Measurements from ENCODE around the gene ZC3H7A. TPM values are rescaled to one million over a fixed set of nuclear protein-coding genes. Genes with fewer than 3 reads are reported as not detected.

Gene ZC3H7A
- total RNA-seq, 1 donor from 2014 or later: 33.9 TPM

- Histone ChIP-seq H3K4me1 (ENCODE audit: control insufficient read depth in 3 of 3, insufficient read depth in 3 of 3, low read length in 3 of 3) (peaks cover 21 to 44% (median 33%) of the 10 kb centered on the region in 3 donors), H3K27me3 (ENCODE audit: control insufficient read depth in 3 of 3, insufficient read depth in 3 of 3, low read length in 3 of 3) (no peaks in the 10 kb centered on the region), H3K9ac (ENCODE audit: low read depth in 1 of 3, low read length in 3 of 3) (peak overlapping the region; percentile 73 to 99 (median 97)), H3K27ac (ENCODE audit: low read depth, low read length) (peak overlapping the region; percentile 96), H3K9me3 (ENCODE audit: control insufficient read depth in 3 of 3, low read length in 3 of 3) (no peaks in the 10 kb centered on the region), H3K36me3 (ENCODE audit: control insufficient read depth in 3 of 3, insufficient read depth in 3 of 3, low read length in 3 of 3) (peaks cover 5 to 12% (median 5%) of the 10 kb centered on the region in 3 donors), H3K4me3 (ENCODE audit: low read length in 3 of 3) (peak overlapping the region; percentile 86 to 94 (median 93))
Observed at GRCh38 chr16:11740567-11740966, 56.5 kb downstream of the ZC3H7A start.

- Histone ChIP-seq H3K27ac (ENCODE audit: low read depth, low read length) (no peak overlapping the region), H3K36me3 (ENCODE audit: control insufficient read depth in 3 of 3, insufficient read depth in 3 of 3, low read length in 3 of 3) (peaks cover 13 to 28% (median 18%) of the 10 kb centered on the region in 3 donors), H3K4me1 (ENCODE audit: control insufficient read depth in 3 of 3, insufficient read depth in 3 of 3, low read length in 3 of 3) (peaks cover 30 to 55% (median 42%) of the 10 kb centered on the region in 3 donors)
Observed at GRCh38 chr16:11738742-11739544, 58.1 kb downstream of the ZC3H7A start.

GRCh38 chr16:11737713-11738112 lies 59.3 kb downstream of the ZC3H7A start:
- H3K27ac ChIP-seq (ENCODE audit: low read depth, low read length): no peak overlapping the region
- no peak overlapping the region for H3K9ac ChIP-seq (ENCODE audit: low read depth in 1 of 3, low read length in 3 of 3)
- peaks cover 30 to 46% (median 38%) of the 10 kb centered on the region in 3 donors for H3K4me1 ChIP-seq (ENCODE audit: control insufficient read depth in 3 of 3, insufficient read depth in 3 of 3, low read length in 3 of 3)
- H3K27me3 ChIP-seq (ENCODE audit: control insufficient read depth in 3 of 3, insufficient read depth in 3 of 3, low read length in 3 of 3): no peaks in the 10 kb centered on the region
- no peaks in the 10 kb centered on the region for H3K9me3 ChIP-seq (ENCODE audit: control insufficient read depth in 3 of 3, low read length in 3 of 3)
- H3K4me3 ChIP-seq (ENCODE audit: low read length in 3 of 3): no peak overlapping the region
- peaks cover 13 to 34% (median 27%) of the 10 kb centered on the region in 3 donors for H3K36me3 ChIP-seq (ENCODE audit: control insufficient read depth in 3 of 3, insufficient read depth in 3 of 3, low read length in 3 of 3)

More at GRCh38 chr16:11738742-11739544, 58.1 kb downstream of the ZC3H7A start:
- Histone ChIP-seq H3K4me3 (ENCODE audit: low read length in 3 of 3) (no peak overlapping the region), H3K9ac (ENCODE audit: low read depth in 1 of 3, low read length in 3 of 3) (no peak overlapping the region), H3K9me3 (ENCODE audit: control insufficient read depth in 3 of 3, low read length in 3 of 3) (no peaks in the 10 kb centered on the region), H3K27me3 (ENCODE audit: control insufficient read depth in 3 of 3, insufficient read depth in 3 of 3, low read length in 3 of 3) (no peaks in the 10 kb centered on the region)

- Histone ChIP-seq H3K36me3 (ENCODE audit: control insufficient read depth in 3 of 3, insufficient read depth in 3 of 3, low read length in 3 of 3) (peaks cover 17 to 43% (median 35%) of the 10 kb centered on the region in 3 donors), H3K27ac (ENCODE audit: low read depth, low read length) (no peak overlapping the region)
Observed at GRCh38 chr16:11736903-11737302, 60.2 kb downstream of the ZC3H7A start.

GRCh38 chr16:11735787-11736186 lies 61.3 kb downstream of the ZC3H7A start:
- Histone ChIP-seq H3K4me3 (ENCODE audit: low read length in 3 of 3) (no peak overlapping the region), H3K9me3 (ENCODE audit: control insufficient read depth in 3 of 3, low read length in 3 of 3) (no peaks in the 10 kb centered on the region), H3K27me3 (ENCODE audit: control insufficient read depth in 3 of 3, insufficient read depth in 3 of 3, low read length in 3 of 3) (no peaks in the 10 kb centered on the region), H3K36me3 (ENCODE audit: control insufficient read depth in 3 of 3, insufficient read depth in 3 of 3, low read length in 3 of 3) (peaks cover 23 to 51% (median 46%) of the 10 kb centered on the region in 3 donors), H3K9ac (ENCODE audit: low read depth in 1 of 3, low read length in 3 of 3) (no peak overlapping the region), H3K27ac (ENCODE audit: low read depth, low read length) (no peak overlapping the region), H3K4me1 (ENCODE audit: control insufficient read depth in 3 of 3, insufficient read depth in 3 of 3, low read length in 3 of 3) (peaks cover 22 to 39% (median 31%) of the 10 kb centered on the region in 3 donors)

More at GRCh38 chr16:11736903-11737302, 60.2 kb downstream of the ZC3H7A start:
- peaks cover 30 to 46% (median 38%) of the 10 kb centered on the region in 3 donors for H3K4me1 ChIP-seq (ENCODE audit: control insufficient read depth in 3 of 3, insufficient read depth in 3 of 3, low read length in 3 of 3)
- no peak overlapping the region for H3K9ac ChIP-seq (ENCODE audit: low read depth in 1 of 3, low read length in 3 of 3)
- no peaks in the 10 kb centered on the region for H3K9me3 ChIP-seq (ENCODE audit: control insufficient read depth in 3 of 3, low read length in 3 of 3)
- H3K27me3 ChIP-seq (ENCODE audit: control insufficient read depth in 3 of 3, insufficient read depth in 3 of 3, low read length in 3 of 3): no peaks in the 10 kb centered on the region
- H3K4me3 ChIP-seq (ENCODE audit: low read length in 3 of 3): no peak overlapping the region

GRCh38 chr16:11734653-11735043 lies 62.4 kb downstream of the ZC3H7A start:
- Histone ChIP-seq H3K9ac (ENCODE audit: low read depth in 1 of 3, low read length in 3 of 3) (peak overlapping the region in 1 of 3 donors; percentile 4), H3K4me3 (ENCODE audit: low read length in 3 of 3) (no peak overlapping the region), H3K36me3 (ENCODE audit: control insufficient read depth in 3 of 3, insufficient read depth in 3 of 3, low read length in 3 of 3) (peaks cover 23 to 55% (median 55%) of the 10 kb centered on the region in 3 donors), H3K4me1 (ENCODE audit: control insufficient read depth in 3 of 3, insufficient read depth in 3 of 3, low read length in 3 of 3) (peaks cover 18 to 35% (median 23%) of the 10 kb centered on the region in 3 donors), H3K27me3 (ENCODE audit: control insufficient read depth in 3 of 3, insufficient read depth in 3 of 3, low read length in 3 of 3) (no peaks in the 10 kb centered on the region), H3K27ac (ENCODE audit: low read depth, low read length) (no peak overlapping the region), H3K9me3 (ENCODE audit: control insufficient read depth in 3 of 3, low read length in 3 of 3) (no peaks in the 10 kb centered on the region)

GRCh38 chr16:11734025-11734652 lies 62.9 kb downstream of the ZC3H7A start:
- Histone ChIP-seq H3K4me3 (ENCODE audit: low read length in 3 of 3) (no peak overlapping the region), H3K9ac (ENCODE audit: low read depth in 1 of 3, low read length in 3 of 3) (no peak overlapping the region), H3K27me3 (ENCODE audit: control insufficient read depth in 3 of 3, insufficient read depth in 3 of 3, low read length in 3 of 3) (no peaks in the 10 kb centered on the region), H3K36me3 (ENCODE audit: control insufficient read depth in 3 of 3, insufficient read depth in 3 of 3, low read length in 3 of 3) (peaks cover 23 to 60% (median 59%) of the 10 kb centered on the region in 3 donors), H3K9me3 (ENCODE audit: control insufficient read depth in 3 of 3, low read length in 3 of 3) (no peaks in the 10 kb centered on the region), H3K4me1 (ENCODE audit: control insufficient read depth in 3 of 3, insufficient read depth in 3 of 3, low read length in 3 of 3) (peaks cover 18 to 32% (median 20%) of the 10 kb centered on the region in 3 donors), H3K27ac (ENCODE audit: low read depth, low read length) (no peak overlapping the region)

- Histone ChIP-seq H3K36me3 (ENCODE audit: control insufficient read depth in 3 of 3, insufficient read depth in 3 of 3, low read length in 3 of 3) (peaks cover 26 to 70% (median 66%) of the 10 kb centered on the region in 3 donors), H3K9ac (ENCODE audit: low read depth in 1 of 3, low read length in 3 of 3) (no peak overlapping the region), H3K27ac (ENCODE audit: low read depth, low read length) (no peak overlapping the region), H3K4me1 (ENCODE audit: control insufficient read depth in 3 of 3, insufficient read depth in 3 of 3, low read length in 3 of 3) (peaks cover 15 to 21% (median 15%) of the 10 kb centered on the region in 3 donors), H3K9me3 (ENCODE audit: control insufficient read depth in 3 of 3, low read length in 3 of 3) (no peaks in the 10 kb centered on the region), H3K27me3 (ENCODE audit: control insufficient read depth in 3 of 3, insufficient read depth in 3 of 3, low read length in 3 of 3) (no peaks in the 10 kb centered on the region), H3K4me3 (ENCODE audit: low read length in 3 of 3) (no peak overlapping the region)
Observed at GRCh38 chr16:11731222-11731621, 65.8 kb downstream of the ZC3H7A start.

- H3K4me3 ChIP-seq (ENCODE audit: low read length in 3 of 3): no peak overlapping the region
- H3K9me3 ChIP-seq (ENCODE audit: control insufficient read depth in 3 of 3, low read length in 3 of 3): no peaks in the 10 kb centered on the region
- H3K4me1 ChIP-seq (ENCODE audit: control insufficient read depth in 3 of 3, insufficient read depth in 3 of 3, low read length in 3 of 3): peaks cover 4 to 9% (median 7%) of the 10 kb centered on the region in 3 donors
- no peak overlapping the region for H3K27ac ChIP-seq (ENCODE audit: low read depth, low read length)
- H3K9ac ChIP-seq (ENCODE audit: low read depth in 1 of 3, low read length in 3 of 3): no peak overlapping the region
- no peaks in the 10 kb centered on the region for H3K27me3 ChIP-seq (ENCODE audit: control insufficient read depth in 3 of 3, insufficient read depth in 3 of 3, low read length in 3 of 3)
- H3K36me3 ChIP-seq (ENCODE audit: control insufficient read depth in 3 of 3, insufficient read depth in 3 of 3, low read length in 3 of 3): peaks cover 23 to 60% (median 59%) of the 10 kb centered on the region in 3 donors
Observed at GRCh38 chr16:11729787-11730186, 67.3 kb downstream of the ZC3H7A start.

Data from skeletal muscle tissue (tissue), 4 donors.